Stimulated activated CD4-positive, alpha-beta T cell treated with anti-CD3 and anti-CD28 coated beads, TNF-alpha, amount 100 ng/mL, for 48 hours (primary cell): Measurements from ENCODE around the gene PLA2G10.
"Not testable (repeated sequence)": the region's sequence is repeated elsewhere in the genome, so short reads cannot be mapped to it uniquely, and the experiment has no call there.

Experiments used
- DNase-seq, 3 donors: peaks; one replicate each; pipeline ENCODE4 v3.0.0-alpha.2; 2020; ENCODE audit warnings: low read depth in 3 of 3

PLA2G10 gene, protein sequence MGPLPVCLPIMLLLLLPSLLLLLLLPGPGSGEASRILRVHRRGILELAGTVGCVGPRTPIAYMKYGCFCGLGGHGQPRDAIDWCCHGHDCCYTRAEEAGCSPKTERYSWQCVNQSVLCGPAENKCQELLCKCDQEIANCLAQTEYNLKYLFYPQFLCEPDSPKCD

DNA sequence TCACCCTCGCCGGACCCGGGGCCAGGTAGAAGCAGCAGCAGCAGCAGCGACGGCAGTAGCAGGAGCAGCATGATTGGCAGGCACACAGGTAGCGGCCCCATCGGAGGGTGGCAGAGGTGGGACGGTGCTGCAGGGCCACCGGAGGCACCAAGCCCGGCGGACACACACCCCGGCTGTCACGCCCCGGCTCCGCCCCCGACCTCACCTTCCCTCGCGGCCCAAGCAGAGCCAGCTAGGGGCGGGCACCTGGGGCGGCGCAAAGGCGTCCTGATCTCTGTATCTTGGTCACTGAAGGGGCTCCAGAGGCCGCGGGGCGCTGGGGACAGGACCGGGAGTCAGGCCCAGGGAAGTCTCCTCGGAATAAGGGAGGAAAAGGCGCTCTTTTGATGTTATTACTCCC is at the start of gene PLA2G10:
Gene PLA2G10, minus strand, starts transcription at position 180 of the 400 bp plus-strand sequence. Its CDS starts 79 bp downstream, at position 101.
- DNase-seq, result not testable (repeated sequence)

GRCh38 chr16:14742273-14743128 is 48.4 kb upstream of the PLA2G10 start, which contains the start of gene NPIPA2:
Gene NPIPA2, plus strand, starts transcription at chr16:14742533. Its CDS starts 5,533 bp downstream, at chr16:14748066.
- not testable (repeated sequence) for DNase-seq

- DNase-seq, result not testable (repeated sequence)
Measured at GRCh38 chr16:14741794-14742193, 47.7 kb upstream of the PLA2G10 start.

- DNase-seq, result not testable (repeated sequence)
Measured at GRCh38 chr16:14740832-14741385, 46.8 kb upstream of the PLA2G10 start.

DNA sequence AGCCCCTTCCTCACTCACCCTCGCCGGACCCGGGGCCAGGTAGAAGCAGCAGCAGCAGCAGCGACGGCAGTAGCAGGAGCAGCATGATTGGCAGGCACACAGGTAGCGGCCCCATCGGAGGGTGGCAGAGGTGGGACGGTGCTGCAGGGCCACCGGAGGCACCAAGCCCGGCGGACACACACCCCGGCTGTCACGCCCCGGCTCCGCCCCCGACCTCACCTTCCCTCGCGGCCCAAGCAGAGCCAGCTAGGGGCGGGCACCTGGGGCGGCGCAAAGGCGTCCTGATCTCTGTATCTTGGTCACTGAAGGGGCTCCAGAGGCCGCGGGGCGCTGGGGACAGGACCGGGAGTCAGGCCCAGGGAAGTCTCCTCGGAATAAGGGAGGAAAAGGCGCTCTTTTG is 39.1 kb upstream of the PLA2G10 start:
- not testable (repeated sequence) for DNase-seq

GRCh38 chr16:14703156-14704011 is 9.3 kb upstream of the PLA2G10 start, which contains the start of gene NPIPA3:
Gene NPIPA3, plus strand, starts transcription at chr16:14703411. Its CDS starts 5,533 bp downstream, at chr16:14708944.
- not testable (repeated sequence) for DNase-seq

- DNase-seq, result not testable (repeated sequence)
Measured at GRCh38 chr16:14702672-14703071, 8.6 kb upstream of the PLA2G10 start.

- not testable (repeated sequence) for DNase-seq
Measured at GRCh38 chr16:14701859-14702258, 7.8 kb upstream of the PLA2G10 start.

- DNase-seq, result not testable (repeated sequence)
Measured at GRCh38 chr16:14685870-14686793, 8.0 kb downstream of the PLA2G10 start.

DNA sequence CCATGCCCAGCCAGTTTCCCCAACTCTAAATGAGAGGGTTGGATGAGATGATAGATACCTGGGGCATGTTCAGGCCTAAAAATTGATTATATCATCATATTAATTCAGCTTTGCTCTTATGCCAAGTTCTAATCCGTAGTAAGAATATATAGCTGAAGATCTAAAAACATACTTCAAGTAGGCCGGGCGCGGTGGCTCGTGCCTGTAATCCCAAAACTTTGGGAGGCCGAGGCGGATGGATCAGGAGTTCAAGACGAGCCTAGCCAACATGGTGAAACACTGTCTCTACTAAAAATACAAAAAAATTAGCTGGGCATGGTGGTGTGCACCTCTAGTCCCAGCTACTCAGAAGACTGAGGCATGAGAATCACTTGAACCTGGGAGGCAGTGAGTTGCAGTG is 12.0 kb downstream of the PLA2G10 start:
- DNase-seq, result no peak

GRCh38 chr16:14681115-14681514 is 13.0 kb downstream of the PLA2G10 start:
- no peak for DNase-seq

GRCh38 chr16:14680396-14680795 is 13.7 kb downstream of the PLA2G10 start:
- not testable (repeated sequence) for DNase-seq

- DNase-seq, result no peak
Measured at GRCh38 chr16:14678748-14679497, 15.2 kb downstream of the PLA2G10 start.

- DNase-seq, result no peak
Measured at GRCh38 chr16:14677627-14678026, 16.5 kb downstream of the PLA2G10 start.

DNA sequence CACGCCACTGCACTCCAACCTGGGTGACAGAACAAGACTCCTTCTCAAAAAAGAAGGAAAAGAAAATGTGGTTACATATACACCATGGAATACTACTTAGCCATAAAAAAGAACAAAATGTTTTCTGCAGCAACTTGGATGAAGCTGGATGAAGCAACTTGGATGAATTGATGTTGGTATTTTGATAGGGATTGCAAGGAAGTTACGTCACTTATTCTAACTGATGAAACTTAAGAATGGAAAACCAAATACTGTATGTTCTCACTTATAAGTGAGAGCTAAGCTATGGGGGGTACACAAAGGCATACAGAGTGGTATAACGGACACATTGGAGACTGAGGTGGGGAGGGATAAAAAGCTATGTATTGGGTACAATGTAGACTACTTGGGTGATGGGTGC is 17.5 kb downstream of the PLA2G10 start:
- no peak for DNase-seq

- no peak for DNase-seq
Measured at GRCh38 chr16:14672403-14672971, 21.6 kb downstream of the PLA2G10 start.

GRCh38 chr16:14669776-14670175 is 24.3 kb downstream of the PLA2G10 start:
- DNase-seq, result no peak

GRCh38 chr16:14668556-14669223 is 25.4 kb downstream of the PLA2G10 start:
- DNase-seq, result no peak
